Right kidney (tissue), 1 donor: ENCODE measurements around the gene ERBB4.
"Not testable (repeated sequence)": the region's sequence is repeated elsewhere in the genome, so short reads cannot be mapped to it uniquely, and the experiment has no call there.

Source experiments
- DNase-seq: peaks from one replicate; pipeline ENCODE4 v3.0.0-alpha.2; 2016

ERBB4 gene

DNA sequence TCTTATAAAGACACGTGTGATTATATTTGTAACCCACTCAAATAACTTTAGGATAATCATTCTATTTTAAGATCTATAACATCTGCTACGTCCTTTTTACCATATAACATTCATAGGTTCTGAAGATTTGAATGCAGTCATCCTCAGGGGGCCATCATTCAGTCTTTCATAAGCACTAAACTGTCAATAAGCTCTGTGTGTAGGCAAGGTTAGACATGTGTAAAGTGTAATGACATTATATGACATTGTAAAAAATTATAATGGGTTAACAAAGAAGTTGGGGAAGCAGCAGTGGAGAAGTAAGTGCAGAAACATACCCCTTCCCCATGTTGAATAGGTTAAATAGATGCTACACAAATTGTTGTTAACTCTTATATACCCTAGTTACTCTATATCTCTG is 845.9 kb downstream of the ERBB4 start:
- no peak for DNase-seq

DNA sequence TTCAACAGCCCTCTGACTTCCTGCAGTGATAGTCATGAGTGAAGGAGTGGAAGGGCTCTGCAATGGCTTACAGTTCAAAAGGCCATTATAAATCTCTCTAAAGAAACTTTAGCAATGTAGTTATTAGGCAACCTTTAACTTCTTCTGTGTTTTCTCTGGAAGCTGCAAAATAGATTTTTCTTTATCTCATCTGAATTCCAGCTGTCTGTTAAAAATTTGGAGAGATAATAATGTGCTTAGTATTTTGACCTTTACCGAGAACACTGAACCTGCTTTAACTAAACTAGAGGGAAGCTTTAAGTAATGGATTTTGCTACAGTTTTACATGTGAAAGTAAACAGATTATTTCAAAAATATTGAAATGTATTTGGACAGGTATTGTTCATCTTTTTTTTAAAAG is 847.9 kb downstream of the ERBB4 start:
- DNase-seq, result no peak

DNA sequence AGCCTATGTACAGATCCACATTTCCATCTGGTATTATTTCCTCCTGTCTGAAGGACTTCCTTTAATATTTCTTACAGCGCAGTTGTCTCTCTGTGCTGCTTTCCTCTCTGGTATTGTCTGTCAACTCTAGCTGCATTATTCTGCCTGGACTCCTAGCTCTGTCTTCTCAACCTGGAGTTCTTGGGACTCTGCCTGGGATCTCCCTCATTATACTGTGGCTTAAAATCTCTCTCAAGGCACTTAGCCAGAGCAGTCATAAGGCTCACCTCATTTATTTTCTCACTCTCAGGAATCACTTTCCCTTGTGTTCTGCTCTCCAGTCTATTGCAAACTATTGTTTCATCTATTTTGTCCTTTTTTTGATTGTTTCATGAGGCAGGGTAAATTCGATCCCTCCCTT is 850.4 kb downstream of the ERBB4 start:
- no peak for DNase-seq

DNA sequence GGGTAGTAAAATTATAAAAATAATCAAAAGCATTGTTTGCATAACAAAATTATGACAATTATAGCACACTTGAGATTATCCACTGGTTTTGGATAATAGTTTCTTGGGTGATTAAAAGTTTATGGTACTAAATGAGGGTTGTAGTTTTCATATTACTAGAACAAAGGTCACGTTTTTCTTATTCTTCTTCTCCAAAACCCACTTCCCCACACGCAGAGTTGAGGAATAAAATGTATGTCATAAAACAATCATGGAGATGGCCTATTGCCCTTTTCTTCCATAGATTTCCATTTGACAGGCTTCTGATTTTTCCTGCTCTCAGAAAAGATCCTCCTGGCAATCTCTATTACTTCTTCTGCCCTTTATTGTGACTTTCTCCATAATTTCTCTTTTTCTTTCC is 863.9 kb downstream of the ERBB4 start:
- DNase-seq, result no peak

DNA sequence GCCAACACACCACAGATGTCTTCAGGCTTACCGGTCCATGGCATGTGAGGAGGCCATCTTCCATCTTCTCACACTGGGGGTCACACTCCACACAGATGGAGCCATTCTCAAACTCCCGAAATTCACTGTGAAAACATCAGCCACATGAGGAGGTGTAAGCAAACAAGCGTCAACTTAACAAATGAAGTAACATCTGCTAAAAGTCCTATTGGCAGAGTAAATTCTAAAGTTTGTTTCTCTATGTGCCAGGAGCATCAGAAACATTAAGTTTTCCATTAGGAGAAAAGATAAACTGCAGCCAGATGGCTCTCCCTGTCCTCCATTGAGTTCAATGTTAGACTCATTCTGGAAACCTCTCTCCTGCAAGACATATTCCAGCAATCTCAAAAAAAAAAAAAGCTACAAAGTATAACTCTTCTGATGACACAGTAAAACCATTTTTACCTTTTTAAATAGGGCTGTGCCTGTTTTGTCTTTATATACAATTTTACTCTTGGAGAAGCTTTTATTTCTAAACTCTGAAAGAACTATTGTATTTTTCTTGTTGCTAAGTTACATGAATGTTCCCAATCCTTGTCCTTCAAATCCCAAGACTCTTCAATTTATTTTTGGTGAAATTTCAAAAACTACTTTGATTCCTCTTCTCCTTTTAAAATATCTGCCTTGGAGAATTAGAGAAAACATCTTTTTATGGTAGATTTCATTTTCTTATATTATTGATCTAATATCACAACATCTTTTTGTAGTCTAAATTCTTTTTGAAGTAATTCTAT is 865.3 kb downstream of the ERBB4 start:
- DNase-seq, result no peak

DNA sequence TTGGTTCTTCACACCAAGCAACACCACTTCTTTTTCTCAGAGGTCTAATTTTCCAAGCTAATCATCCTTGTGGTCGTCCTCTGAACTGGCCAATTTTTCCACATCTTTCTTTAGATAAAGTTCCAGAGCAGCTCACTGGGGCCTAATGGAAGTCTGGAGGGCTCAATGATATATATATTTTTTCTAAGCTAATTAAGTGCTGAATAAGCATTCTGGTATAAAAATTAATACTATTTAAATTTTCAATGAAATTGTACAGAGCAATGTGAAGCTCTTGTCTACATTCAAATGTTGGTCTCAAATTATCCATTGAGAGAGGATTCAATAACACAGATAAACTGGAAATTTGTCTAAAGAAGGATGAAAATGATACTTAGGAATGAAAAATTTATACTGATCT is 866.6 kb downstream of the ERBB4 start:
- DNase-seq, result no peak

DNA sequence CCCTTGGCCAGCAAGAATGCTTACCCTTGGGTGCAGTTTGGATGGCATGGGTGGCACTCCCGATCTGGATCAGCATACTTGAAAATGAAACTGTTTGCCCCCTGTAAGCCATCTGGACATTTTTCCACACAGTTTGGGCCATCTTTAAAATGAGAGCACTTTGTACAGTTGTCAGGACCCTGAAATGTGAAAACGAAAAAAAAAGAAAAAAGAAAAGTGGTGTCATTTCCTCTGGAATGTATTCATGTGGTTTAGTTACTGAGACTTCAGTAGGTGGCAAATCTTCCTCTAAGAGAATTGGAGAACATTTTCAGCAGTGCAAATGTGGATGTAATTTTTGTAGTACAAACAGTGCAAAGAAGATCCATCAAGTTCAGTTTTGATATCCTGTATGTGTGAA is 873.3 kb downstream of the ERBB4 start:
- DNase-seq, result no peak

DNA sequence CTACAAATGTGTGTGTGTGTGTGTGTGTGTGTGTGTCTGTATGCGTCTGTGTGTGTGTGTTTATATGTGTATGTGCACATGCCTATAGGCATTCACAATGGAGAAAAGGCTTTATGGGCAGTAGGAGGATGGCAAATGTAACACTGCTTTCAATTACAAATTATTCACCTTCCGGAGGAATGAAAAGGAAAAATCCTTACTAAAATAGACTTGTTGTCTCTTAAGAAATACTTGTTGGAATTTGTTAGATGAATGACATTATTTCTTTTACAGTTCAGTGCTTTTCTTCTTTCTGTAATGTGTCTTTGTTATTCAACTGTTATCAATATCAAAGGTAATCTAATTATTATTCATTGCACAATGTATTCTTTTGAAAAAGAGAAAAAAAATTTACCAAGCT is 874.3 kb downstream of the ERBB4 start:
- no peak for DNase-seq

DNA sequence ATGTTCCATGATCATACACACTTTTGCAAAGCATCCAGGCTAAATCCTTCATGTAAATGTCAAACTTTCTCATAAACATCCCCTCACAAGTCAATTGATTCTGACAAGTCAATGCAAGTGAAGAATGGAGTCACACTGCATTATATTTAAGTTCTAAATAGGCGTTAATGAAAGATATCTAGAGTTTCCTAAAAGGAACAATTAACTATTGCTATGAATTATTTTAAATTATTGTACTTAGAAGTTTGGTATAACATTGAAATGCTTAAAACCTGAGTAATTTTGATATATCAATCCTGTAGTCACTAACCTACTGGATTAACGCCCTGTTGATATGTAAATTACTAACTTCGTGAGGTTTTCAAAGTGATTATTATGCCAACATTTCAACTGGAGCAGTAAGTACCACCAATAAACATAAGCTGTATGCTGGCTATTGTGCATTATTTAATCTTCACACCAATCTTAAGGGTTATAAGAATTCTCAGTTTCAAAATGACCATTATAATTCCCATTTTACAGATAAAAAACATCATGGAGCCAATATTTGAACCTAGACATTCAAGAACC is 884.3 kb downstream of the ERBB4 start:
- no peak for DNase-seq

DNA sequence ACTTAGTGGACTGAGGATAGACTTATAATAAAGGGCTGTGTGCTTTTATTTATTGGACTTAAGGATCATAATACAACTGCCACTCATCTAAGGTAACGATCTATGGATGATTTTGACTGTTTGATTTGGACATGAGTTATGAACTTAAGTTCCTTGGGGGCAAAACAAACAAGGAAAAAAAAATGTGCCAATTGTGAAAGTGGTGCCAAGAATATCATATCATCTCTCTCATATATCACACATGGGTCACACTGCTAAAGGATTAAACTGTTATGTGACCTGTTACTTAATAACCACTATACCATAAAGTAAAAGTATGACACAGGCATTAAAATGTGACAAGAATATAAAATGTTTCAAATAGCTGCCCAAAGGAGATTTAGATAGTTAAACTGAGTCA is 886.3 kb downstream of the ERBB4 start:
- DNase-seq, result no peak

DNA sequence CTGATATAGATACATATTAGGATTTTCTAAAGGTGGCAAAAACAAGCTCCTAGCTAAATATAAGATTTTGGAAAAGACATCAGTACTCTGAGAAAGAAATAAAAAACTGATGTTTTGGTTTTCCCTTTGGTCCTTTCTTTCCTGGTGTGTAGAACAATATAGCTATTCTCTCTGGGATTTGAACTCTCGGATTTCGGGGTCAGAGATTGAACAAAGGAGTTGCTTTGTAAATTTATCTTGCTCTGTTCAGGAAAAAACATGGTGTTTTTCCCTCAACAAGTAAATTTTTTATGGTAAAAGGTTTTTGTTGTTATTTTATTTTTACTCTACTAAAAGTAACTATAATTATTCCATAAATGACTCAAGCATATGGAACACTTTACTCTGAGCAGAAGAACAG is 889.3 kb downstream of the ERBB4 start:
- no peak for DNase-seq

DNA sequence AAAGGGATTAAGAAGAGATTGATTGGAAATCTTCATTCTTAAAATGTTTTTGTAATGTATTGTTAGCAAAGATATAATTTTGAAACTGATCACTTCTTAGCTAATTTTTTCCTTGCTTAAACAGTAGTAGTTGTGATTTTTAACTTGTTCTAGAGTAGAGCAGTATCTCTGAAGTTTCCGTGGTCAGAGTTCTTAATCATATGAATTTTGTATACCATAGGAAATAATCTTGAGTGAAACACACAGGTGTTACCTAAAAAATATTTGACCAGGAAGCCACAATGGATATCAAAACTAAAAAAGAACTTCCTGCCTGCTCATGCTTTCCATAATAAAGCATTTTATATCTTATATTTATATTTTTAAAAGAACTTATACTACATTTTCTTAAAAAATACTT is 907.1 kb downstream of the ERBB4 start:
- no peak for DNase-seq

DNA sequence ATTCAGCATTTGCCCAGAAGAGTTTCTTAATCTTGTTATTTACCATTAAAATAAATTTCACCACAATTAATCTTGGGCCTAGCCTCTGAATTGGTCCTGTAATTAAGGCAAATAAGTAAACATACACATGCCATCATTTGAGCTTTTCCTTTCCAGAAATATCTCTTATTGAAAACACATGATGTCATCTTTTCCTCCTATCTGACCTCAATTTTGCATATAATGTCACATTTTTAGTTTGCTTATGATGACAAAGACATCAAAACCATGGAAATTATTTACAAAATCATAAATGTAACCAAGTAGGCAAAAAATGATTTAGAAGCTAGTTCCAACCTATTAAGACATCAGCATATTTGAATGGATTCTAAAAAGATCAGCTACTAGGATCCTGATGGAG is 915.5 kb downstream of the ERBB4 start:
- no peak for DNase-seq

DNA sequence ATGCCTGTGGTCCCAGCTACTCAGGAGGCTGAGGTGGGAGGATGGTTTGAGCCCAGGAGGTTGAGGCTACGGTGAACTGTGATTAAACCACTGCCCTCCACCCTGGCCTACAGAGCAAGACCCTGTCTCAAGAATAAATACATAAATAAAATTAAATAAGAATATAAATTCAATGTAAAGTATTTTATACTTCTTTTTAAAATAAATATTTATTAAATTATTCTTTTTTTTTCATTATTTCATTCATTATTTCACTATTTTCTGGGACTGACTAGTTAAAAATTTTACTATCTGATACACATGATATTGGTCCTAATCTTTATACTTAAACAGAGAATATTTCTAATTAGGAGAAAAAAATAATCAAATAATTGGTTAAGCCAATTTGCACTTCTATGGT is 917.6 kb downstream of the ERBB4 start:
- DNase-seq, result no peak

DNA sequence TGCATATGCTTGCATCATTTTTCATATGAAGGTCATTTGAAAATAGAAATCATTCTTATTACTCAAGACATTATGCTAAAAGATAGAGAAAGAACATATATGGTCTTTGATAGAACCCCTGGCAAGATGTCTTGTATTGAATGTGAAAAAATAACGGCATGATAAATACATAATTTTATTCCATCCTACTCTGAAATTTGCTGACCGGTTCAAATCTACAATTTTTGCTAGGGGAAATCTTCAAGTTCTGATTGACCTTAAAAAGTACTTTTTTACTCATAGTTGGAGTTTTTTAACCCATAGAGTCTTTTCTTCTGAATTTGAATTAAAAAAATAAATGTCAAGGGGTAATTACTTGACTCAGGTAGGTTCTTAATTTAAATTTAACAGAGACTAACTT is 920.8 kb downstream of the ERBB4 start:
- DNase-seq, result no peak

DNA sequence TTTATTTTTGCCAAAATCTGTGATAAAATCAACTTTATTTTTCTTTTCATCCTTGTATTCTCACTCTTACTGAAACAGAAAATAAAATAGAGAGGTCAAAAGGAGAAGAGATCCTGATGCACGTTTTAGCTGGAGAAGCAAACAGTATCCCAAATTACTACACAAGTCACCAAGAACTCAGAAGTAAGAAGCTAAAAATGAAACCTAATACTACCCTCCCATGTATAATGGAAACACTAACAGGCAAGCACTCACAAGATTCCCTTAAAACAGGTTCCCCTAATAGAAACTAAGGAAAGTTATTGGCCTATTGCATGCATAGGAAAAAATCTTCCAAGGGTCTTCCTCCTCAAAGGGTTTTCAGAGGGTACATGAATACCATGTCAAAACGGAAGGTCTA is 927.0 kb downstream of the ERBB4 start:
- no peak for DNase-seq

DNA sequence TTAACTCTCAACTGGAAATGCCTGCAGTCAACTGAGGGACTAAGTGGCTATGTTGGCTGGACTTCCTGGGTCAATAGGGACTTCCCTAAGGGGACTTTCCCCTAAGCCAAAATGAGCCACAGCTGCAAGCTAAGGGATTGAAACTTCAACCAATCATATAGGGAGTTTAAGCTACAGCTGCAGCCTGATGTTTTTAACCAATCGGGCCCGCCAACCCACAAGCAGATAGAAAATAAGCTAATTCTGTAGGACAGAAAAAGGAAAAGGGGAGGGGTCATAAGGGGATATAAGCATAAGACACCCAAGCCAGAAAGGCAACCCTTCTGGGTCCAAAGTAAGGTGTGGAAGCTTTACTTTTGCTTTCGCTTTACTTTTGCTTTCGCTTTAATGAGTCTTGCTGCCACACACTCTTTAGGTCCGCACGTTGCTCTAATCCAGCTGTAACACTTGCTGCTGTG is 927.5 kb downstream of the ERBB4 start:
- DNase-seq, result no peak

DNA sequence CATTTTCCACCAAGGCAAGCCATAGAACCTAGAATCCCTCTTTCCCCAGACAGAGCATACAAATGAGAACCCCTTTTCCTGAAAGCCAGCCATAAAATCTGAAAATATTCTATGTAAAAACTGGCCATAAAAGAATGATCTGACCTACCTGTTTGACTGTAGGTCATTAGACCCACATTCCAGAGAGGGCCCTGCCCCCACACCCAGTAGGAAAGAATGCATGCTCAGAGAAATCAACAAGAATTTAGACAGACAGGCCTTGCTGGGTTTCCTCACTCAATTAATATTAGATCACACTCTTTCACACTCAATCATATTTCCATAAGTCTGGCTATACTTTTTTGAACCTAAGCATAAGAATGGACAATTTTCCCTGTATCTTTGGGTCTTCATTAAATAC is 929.5 kb downstream of the ERBB4 start:
- DNase-seq, result no peak

DNA sequence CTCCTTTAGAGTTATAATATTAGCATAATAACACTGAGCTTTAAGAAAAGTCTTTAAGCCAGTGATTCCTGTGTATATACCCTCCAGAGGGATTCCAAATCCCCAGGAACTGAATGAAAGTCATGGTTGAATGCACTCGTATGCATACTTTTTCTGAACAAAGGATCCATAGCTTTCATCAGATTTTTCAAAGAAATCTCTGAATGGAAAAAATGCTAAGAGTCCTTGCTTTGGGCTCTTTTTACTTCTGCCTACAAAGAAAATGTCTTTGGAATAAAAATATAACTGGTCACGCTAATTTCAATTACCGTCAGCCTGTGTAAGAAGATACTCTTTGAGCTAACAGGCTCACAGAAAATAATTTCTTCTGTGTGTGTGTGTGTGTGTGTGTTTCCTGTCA is 939.5 kb downstream of the ERBB4 start:
- no peak for DNase-seq

DNA sequence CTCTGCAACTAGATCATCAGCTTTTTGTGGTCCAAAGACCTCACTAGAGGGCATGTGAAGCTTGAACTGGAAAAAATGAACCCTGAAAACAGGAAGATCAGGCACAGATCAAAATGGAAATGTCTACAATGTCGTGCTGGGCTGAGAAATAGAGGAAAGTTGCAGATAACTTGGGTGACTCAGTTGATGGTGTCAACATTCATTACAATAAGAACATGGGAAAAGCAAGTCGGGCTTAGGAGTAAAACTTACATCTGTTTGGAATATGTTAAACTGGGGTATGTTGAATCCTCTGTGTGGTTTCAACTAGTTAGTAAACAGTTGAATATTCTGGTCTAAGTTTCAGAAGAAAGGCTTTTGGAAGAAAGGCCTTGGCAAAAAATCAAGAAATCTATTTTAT is 940.4 kb downstream of the ERBB4 start:
- DNase-seq, result no peak

DNA sequence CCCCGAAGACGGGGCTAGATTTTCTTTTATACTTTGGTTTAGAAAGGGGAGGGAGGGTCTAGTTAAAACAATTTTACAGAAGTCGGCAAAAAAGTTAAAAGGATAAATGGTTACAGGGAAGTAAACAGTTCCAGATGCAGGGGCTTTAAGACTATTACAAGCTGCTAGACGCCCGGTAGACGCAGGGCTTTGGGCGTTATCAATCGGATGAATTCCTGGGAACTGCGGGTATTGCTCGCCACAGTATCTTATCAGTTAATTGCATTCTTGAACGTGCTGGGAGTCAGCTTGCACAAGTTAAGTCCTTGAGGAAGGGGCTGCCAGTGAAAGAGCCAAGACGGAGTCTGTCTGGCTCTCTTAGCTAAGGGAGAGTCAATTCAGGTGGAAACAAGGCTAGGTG is 946.6 kb downstream of the ERBB4 start:
- not testable (repeated sequence) for DNase-seq

DNA sequence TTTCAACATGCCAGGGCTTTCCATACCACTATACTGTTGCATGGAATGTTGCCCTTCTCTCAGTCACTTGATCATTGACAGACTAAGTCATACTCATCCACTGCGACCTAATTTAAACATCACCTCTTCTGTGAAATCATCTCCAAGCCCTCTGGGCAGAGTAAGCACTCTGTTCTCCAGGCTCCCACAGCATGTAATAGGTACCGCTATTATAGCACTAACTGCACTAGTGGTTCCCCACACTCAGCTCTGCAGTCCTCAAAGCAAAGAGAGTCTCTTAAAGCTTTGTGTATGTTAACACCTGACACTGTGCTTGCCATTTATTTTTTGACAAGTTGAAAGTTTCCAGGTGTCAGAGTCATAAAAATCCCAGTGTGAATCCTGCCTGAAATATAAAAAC is 947.2 kb downstream of the ERBB4 start:
- DNase-seq, result no peak

DNA sequence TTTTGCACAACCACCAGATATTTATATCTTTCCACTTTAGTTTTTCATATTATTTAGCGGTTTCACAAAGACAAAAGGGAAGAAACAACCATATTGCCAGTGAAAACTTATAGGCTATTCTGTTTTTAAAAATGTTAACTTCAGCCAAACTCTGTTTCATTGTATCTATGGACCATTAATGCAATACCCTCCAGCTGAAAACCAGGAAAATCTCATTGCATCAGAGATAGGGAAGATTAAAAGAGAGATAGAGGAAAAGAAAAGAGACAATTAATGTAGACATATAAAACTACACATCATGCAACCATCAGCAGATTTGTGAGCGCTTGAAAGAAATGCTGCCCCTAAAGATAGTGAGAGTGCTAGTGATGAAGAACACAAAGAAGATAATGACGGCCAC is 970.2 kb downstream of the ERBB4 start:
- DNase-seq, result no peak

DNA sequence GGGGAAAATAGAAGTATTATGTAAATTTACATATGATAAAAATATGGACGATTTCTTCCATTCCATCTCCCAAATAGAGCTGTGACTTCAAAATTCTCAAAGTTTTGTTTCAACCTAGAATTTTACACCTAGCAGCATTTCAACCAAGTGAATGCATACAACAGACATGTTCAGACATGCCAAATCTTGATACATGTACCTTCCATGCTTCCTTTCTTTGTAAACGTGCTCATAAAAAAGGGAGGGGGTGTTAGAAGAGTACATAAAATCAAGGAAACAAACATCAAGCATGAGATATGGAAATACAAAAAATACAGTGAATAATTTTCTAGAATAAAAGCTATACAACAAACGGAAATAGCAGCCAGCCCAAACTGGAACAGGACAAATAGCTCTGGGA is 974.2 kb downstream of the ERBB4 start:
- no peak for DNase-seq

DNA sequence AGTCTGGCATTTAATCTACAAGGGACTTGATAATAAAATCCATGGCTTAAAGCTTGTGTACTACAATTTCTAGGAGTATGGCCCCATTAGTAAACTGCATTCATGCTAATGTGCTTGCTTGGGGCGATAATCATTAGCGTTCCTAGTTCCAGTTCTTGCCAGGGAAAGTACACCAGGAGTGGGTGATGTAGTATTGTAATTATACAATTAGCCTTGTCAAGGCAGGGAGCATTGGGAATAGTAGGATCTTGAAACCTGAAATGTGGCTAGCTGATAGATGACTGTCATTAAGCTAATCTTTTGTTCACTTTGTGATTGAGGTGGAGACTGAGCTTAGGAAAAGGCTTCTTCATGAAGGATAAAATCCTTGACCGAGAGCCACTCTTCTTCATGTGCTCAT is 993.0 kb downstream of the ERBB4 start:
- DNase-seq, result no peak
